ENCODE results near the gene ATP2B1. TPM values are rescaled to one million over a fixed set of nuclear protein-coding genes. Genes with fewer than 3 reads are reported as not detected.

ATP2B1 gene
- total RNA-seq, 4 donors from 2014 or later: 16.7 to 172 (median 48.6) TPM

DNA sequence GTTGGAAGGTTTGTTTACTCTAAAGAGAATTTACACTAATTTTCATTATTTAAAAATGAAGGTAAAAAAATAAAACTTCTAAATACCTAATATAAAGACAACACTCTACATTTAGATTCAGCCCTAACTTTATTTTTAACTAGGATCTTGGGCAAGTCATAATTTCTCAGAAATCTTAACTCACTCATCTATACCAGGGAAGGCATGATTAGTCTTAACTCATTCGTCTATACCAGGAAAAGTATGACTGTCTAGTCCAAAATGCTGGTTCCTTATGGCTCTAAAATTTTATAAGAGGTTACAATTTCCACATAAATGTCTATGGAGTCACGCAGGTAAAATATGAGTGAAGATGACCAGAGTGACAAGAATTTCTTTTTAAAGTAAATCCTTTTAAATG is 130.1 kb downstream of the ATP2B1 start:
- H3K27me3 ChIP-seq: no peaks in the 10 kb centered on the region
- H3K36me3 ChIP-seq: no peaks in the 10 kb centered on the region
- H3K4me3 ChIP-seq: no peak overlapping the region
- peaks cover 0 to 5% of the 10 kb centered on the region in 2 donors for H3K4me1 ChIP-seq
- H3K9me3 ChIP-seq: no peaks in the 10 kb centered on the region
- no peak overlapping the region for H3K27ac ChIP-seq
- no peak for DNase-seq
- intact Hi-C loops (cut with DNase I; ENCODE audit: low total_unique reads): no loop called here
- no peak for TF ChIP-seq POLR2A (IDR thresholded peaks at IDR 0.05)
- TF ChIP-seq, protein P1, sequence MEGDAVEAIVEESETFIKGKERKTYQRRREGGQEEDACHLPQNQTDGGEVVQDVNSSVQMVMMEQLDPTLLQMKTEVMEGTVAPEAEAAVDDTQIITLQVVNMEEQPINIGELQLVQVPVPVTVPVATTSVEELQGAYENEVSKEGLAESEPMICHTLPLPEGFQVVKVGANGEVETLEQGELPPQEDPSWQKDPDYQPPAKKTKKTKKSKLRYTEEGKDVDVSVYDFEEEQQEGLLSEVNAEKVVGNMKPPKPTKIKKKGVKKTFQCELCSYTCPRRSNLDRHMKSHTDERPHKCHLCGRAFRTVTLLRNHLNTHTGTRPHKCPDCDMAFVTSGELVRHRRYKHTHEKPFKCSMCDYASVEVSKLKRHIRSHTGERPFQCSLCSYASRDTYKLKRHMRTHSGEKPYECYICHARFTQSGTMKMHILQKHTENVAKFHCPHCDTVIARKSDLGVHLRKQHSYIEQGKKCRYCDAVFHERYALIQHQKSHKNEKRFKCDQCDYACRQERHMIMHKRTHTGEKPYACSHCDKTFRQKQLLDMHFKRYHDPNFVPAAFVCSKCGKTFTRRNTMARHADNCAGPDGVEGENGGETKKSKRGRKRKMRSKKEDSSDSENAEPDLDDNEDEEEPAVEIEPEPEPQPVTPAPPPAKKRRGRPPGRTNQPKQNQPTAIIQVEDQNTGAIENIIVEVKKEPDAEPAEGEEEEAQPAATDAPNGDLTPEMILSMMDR (IDR thresholded peaks at IDR 0.05): no peak

DNA sequence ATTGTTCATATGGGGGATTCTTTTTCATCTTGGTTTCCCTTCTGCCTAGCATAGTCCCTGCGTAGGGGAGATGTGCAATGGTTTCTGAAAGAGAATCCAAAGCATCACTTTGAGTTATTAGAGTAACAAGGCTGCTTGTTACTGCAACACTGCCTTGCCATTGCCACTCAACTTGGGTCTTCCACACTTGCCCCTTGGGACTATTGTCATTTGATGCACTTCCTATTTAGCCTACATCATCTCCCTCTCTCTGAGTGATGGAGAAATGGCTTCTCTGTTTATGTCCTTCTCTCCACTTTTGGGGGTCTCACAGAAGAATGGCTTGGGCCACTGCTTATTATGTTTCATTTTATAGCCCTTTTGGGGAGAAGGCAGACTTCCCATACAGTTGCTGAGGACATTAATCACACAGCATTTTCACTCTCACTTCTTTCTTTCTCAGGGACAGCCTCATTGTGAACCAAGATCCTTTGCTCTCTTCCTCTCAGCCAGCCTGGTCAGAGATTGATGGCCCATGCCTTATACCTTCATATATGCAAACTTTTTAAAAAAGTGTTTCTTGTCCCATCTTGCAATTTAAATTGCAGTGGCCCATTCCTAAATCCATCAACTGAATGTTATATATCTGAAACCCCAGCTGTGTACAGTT is 131.9 kb downstream of the ATP2B1 start:
- TF ChIP-seq POLR2A (IDR thresholded peaks at IDR 0.05): no peak
- TF ChIP-seq, protein P1 (IDR thresholded peaks at IDR 0.05): no peak
- Histone ChIP-seq H3K27me3 (no peaks in the 10 kb centered on the region), H3K4me3 (no peak overlapping the region), H3K36me3 (no peaks in the 10 kb centered on the region), H3K9me3 (no peaks in the 10 kb centered on the region), H3K4me1 (peaks cover 0 to 5% of the 10 kb centered on the region in 2 donors), H3K27ac (no peak overlapping the region)
- intact Hi-C loops (cut with DNase I; ENCODE audit: low total_unique reads): no loop called here
- no peak for DNase-seq

DNA sequence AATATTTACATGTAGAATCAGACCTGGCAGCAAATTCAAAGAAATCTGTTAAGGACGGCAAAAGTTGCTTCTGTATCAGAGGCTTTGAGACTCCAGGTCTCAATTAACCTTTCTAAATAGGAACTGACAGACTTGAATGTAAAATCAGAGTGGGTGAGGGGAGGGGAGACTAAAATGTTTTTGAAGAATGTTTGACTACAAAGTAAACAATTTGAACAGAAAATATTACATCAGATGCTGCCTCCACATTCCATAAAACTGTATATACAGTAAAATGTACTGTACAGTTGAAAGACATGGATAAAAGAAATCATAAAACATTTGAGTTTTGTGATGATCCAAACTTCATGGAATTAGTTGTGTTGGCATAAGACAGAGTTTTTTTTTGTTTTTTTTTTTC is 133.3 kb downstream of the ATP2B1 start:
- no peak for DNase-seq
- Histone ChIP-seq H3K4me3 (no peak overlapping the region), H3K4me1 (peaks cover 0 to 5% of the 10 kb centered on the region in 2 donors), H3K27ac (no peak overlapping the region), H3K36me3 (no peaks in the 10 kb centered on the region), H3K9me3 (no peaks in the 10 kb centered on the region), H3K27me3 (no peaks in the 10 kb centered on the region)
- TF ChIP-seq POLR2A (IDR thresholded peaks at IDR 0.05): no peak
- TF ChIP-seq, protein P1 (IDR thresholded peaks at IDR 0.05): no peak
- intact Hi-C loops (cut with DNase I; ENCODE audit: low total_unique reads): no loop called here

DNA sequence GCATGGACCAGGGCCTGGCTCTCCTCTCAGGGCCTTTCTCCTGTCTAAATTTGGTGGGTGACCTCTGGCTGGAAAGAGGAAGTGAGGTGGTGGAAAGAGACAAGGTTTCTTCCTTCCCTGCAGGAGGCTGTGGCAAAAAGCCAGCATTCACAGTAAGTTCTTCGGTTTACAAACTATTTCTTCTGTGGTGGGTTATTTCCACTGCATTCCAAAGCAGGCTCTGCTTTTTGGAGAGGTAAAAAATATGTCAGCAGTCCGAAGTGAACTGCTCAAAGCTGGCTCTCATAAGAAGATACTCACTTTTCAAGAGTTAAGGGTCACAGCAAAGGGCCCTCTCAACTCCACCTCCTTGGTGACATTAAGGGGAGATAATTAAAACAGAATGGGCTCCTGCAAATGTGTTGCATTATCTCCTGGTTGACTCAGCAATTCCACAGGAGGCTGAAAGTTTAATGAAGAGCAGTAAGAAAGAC is 133.9 kb downstream of the ATP2B1 start:
- no peaks in the 10 kb centered on the region for H3K27me3 ChIP-seq
- no peaks in the 10 kb centered on the region for H3K36me3 ChIP-seq
- H3K4me3 ChIP-seq: no peak overlapping the region
- intact Hi-C loops (cut with DNase I; ENCODE audit: low total_unique reads): no loop called here
- no peak overlapping the region for H3K27ac ChIP-seq
- DNase-seq: peak in 1 of 2 donors; percentile 25
- TF ChIP-seq, protein P1 (IDR thresholded peaks at IDR 0.05): no peak
- TF ChIP-seq POLR2A (IDR thresholded peaks at IDR 0.05): no peak
- no peaks in the 10 kb centered on the region for H3K9me3 ChIP-seq
- H3K4me1 ChIP-seq: peaks cover 0 to 5% of the 10 kb centered on the region in 2 donors

DNA sequence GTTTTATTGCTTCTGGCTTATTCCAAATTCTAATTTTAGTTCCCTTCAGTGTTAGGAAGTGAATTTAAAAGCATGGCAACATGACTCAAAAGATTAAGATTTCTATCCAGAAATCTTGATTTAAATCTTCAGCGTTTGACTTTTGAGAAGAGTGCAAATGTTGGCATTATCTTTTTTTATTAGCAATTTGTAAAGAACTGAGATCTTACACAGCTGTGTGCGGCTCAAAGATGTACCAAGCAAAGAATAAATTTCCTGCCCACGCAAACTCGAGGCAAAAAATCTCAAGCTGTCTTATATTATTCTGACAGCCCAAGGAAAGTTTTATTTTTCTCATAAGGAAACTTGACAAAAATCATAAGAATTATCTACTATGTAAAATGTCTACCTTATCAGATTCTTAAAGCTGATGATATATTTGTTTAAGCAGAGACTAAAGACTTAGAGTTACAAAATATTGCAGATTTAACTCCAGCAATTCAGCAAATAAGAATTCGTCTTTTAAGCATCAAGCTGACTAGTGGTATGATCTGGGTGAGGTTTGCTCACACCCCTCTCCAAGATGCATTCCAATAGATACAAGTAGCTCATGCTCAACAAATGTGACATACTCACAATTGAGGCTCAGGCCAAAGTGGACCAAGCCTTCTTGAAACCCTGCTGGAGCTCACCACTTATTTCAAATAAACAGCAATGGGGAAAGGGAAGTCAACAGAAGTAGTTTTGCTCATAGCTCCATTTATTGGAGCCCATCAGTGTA is 135.4 kb downstream of the ATP2B1 start:
- H3K27me3 ChIP-seq: no peaks in the 10 kb centered on the region
- peaks cover 0 to 5% of the 10 kb centered on the region in 2 donors for H3K4me1 ChIP-seq
- H3K27ac ChIP-seq: no peak overlapping the region
- no peak for TF ChIP-seq POLR2A (IDR thresholded peaks at IDR 0.05)
- TF ChIP-seq, protein P1 (IDR thresholded peaks at IDR 0.05): no peak
- H3K9me3 ChIP-seq: no peaks in the 10 kb centered on the region
- no peak overlapping the region for H3K4me3 ChIP-seq
- no peak for DNase-seq
- intact Hi-C loops (cut with DNase I; ENCODE audit: low total_unique reads): no loop called here
- H3K36me3 ChIP-seq: no peaks in the 10 kb centered on the region

Data from uterus (tissue), 4 donors.